Measurements from ENCODE around the gene HPS3. TPM values are rescaled to one million over a fixed set of nuclear protein-coding genes. Genes with fewer than 3 reads are reported as not detected.

HPS3 gene
- total RNA-seq, 1 donor from 2014 or later, result 19.3 TPM

- no peak for DNase-seq (ENCODE audit: extremely low spot score, unreplicated experiment)
- no peak for TF ChIP-seq CTCF (IDR thresholded peaks at IDR 0.05)
- Mint-ChIP-seq H3K27ac (ENCODE audit: unreplicated experiment) (no peak overlapping the region), H3K4me1 (ENCODE audit: unreplicated experiment) (no peaks in the 10 kb centered on the region), H3K4me3 (ENCODE audit: unreplicated experiment) (no peak overlapping the region), H3K9me3 (ENCODE audit: unreplicated experiment) (peaks cover 4% of the 10 kb centered on the region), H3K36me3 (ENCODE audit: unreplicated experiment) (peaks cover 3% of the 10 kb centered on the region), H3K27me3 (ENCODE audit: unreplicated experiment) (no peaks in the 10 kb centered on the region)
Observed at GRCh38 chr3:149104484-149104883, 25.0 kb upstream of the HPS3 start.

DNA sequence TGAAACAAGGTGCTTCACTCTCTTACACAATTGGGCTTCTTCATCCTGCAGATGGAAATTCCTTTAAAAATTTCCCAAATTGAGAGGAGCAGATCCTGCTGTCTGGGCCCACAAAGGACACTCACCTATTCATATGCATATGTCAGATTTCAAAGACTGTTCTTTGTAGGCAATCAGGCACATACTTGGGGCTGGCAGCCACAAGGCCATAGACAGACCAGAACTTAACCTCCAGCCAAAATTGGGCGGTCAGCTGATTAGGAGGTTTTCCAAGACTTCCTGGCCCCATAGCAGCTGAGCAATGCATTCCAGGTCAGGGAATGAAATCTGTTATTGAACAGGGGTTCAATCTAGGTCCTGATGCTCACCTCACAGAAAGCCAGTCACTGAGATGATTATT, 15.0 kb upstream of the HPS3 start:
- Mint-ChIP-seq H3K4me1 (ENCODE audit: unreplicated experiment) (peaks cover 4% of the 10 kb centered on the region), H3K4me3 (ENCODE audit: unreplicated experiment) (no peak overlapping the region), H3K27ac (ENCODE audit: unreplicated experiment) (no peak overlapping the region), H3K9me3 (ENCODE audit: unreplicated experiment) (no peaks in the 10 kb centered on the region), H3K27me3 (ENCODE audit: unreplicated experiment) (no peaks in the 10 kb centered on the region), H3K36me3 (ENCODE audit: unreplicated experiment) (no peaks in the 10 kb centered on the region)
- TF ChIP-seq CTCF (IDR thresholded peaks at IDR 0.05), result no peak
- DNase-seq (ENCODE audit: extremely low spot score, unreplicated experiment), result no peak

- Mint-ChIP-seq H3K9me3 (ENCODE audit: unreplicated experiment) (no peaks in the 10 kb centered on the region), H3K4me3 (ENCODE audit: unreplicated experiment) (no peak overlapping the region), H3K4me1 (ENCODE audit: unreplicated experiment) (peaks cover 4% of the 10 kb centered on the region), H3K36me3 (ENCODE audit: unreplicated experiment) (no peaks in the 10 kb centered on the region), H3K27me3 (ENCODE audit: unreplicated experiment) (no peaks in the 10 kb centered on the region), H3K27ac (ENCODE audit: unreplicated experiment) (no peak overlapping the region)
- no peak for TF ChIP-seq CTCF (IDR thresholded peaks at IDR 0.05)
- DNase-seq (ENCODE audit: extremely low spot score, unreplicated experiment), result no peak
Observed at GRCh38 chr3:149115114-149115513, 14.3 kb upstream of the HPS3 start.

GRCh38 chr3:149118724-149119123, 10.7 kb upstream of the HPS3 start:
- no peak for TF ChIP-seq CTCF (IDR thresholded peaks at IDR 0.05)
- peaks cover 15% of the 10 kb centered on the region for H3K4me1 Mint-ChIP-seq (ENCODE audit: unreplicated experiment)
- no peaks in the 10 kb centered on the region for H3K27me3 Mint-ChIP-seq (ENCODE audit: unreplicated experiment)
- no peaks in the 10 kb centered on the region for H3K36me3 Mint-ChIP-seq (ENCODE audit: unreplicated experiment)
- no peaks in the 10 kb centered on the region for H3K9me3 Mint-ChIP-seq (ENCODE audit: unreplicated experiment)
- no peak for DNase-seq (ENCODE audit: extremely low spot score, unreplicated experiment)
- no peak overlapping the region for H3K4me3 Mint-ChIP-seq (ENCODE audit: unreplicated experiment)
- no peak overlapping the region for H3K27ac Mint-ChIP-seq (ENCODE audit: unreplicated experiment)

GRCh38 chr3:149119466-149119865, 10.0 kb upstream of the HPS3 start:
- H3K4me1 Mint-ChIP-seq (ENCODE audit: unreplicated experiment), result peaks cover 15% of the 10 kb centered on the region
- no peaks in the 10 kb centered on the region for H3K27me3 Mint-ChIP-seq (ENCODE audit: unreplicated experiment)
- H3K36me3 Mint-ChIP-seq (ENCODE audit: unreplicated experiment), result no peaks in the 10 kb centered on the region
- no peak for TF ChIP-seq CTCF (IDR thresholded peaks at IDR 0.05)
- DNase-seq (ENCODE audit: extremely low spot score, unreplicated experiment), result no peak
- no peak overlapping the region for H3K27ac Mint-ChIP-seq (ENCODE audit: unreplicated experiment)
- H3K9me3 Mint-ChIP-seq (ENCODE audit: unreplicated experiment), result no peaks in the 10 kb centered on the region
- no peak overlapping the region for H3K4me3 Mint-ChIP-seq (ENCODE audit: unreplicated experiment)

Data from osteocyte (in vitro differentiated cells).